HG03159 (cell line): ENCODE results near the gene WNK3.

ENCODE experiments used
- ATAC-seq: cut with Tn5 transposase; IDR thresholded peaks from one replicate; pipeline ENCODE4 v1.9.1; 2021; ENCODE audit warnings: mild to moderate bottlenecking, moderate library complexity; ENCODE audit not compliant: unreplicated experiment

WNK3 gene

DNA sequence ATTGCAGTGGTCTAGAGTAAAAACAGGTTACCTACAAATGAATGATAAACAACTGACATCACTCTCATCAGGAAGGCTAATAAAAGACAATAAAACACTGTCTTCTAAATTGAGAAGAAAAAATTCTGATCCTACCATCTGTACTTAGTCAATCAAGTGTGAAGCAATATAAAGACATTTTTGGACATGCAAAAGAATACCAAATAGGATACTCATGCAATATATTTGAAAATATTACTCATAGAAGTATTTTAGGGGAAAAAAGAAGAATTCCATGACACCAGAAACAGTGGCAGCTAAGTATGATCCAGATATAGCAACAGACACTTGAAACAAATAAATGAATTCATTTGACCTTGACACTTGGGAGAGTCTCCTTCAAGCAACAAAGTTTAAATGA lies 111.0 kb downstream of the WNK3 start:
- ATAC-seq: no peak

GRCh38 chrX:54238588-54238987 lies 119.3 kb downstream of the WNK3 start:
- ATAC-seq: no peak

DNA sequence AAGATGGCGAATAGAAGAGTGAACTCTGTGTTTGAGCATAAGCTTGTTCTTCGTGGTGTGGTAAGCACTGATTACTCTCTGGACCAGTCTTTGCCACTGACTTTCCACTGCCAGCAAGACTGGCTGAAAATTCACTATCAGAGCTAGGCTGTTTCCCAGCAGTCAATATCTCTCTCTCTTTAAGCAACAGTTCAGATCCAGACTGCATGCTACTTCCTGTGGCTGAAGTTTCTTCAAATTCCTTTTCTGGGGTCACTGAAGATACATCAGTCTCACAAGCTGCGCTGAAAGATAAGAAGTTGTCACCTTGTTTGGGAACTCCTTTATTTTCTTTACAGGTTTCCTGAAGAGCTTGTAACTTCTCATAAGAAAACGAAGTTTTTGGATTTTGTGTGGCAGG lies 120.8 kb downstream of the WNK3 start:
- ATAC-seq: no peak

GRCh38 chrX:54230435-54231148 lies 127.3 kb downstream of the WNK3 start:
- no peak for ATAC-seq

DNA sequence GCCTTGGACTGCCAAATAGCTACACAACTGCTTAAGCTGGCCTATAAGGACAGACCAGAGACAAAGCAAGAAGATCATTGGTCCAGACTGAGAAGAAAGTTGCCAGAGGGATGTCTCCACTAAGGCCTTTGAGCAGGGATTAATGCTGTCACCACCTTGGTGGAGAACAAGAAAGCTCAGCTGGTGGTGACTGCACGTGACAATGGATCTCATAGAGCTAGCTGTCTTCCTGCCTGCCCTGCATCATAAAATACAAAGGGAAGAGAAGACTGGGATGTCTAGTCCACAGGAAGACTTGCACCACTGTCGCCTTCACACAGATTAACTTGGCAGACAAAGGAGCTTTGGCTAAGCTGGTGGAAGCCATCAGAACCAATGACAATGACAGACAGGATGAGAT lies 134.3 kb downstream of the WNK3 start:
- ATAC-seq: no peak

- no peak for ATAC-seq
Measured at GRCh38 chrX:54213603-54214002, 144.2 kb downstream of the WNK3 start.

DNA sequence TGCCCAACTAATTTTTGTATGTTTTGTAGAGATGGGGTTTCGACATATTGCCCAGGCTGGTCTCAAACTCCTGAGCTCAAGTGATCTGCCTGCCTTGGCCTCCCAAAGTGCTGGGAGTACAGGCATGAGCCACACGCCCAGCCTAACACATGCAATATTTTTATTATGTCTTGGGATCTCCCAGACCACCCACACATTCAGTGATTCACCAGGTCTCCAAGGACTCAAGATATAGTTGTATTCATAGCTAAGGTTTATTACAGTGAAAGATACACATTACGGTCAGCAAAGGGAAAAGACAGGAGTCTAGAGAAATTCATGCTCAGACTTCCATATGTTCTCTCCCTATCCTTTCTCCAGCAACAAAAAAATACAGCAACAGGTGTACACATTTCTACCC lies 149.3 kb downstream of the WNK3 start:
- no peak for ATAC-seq

- no peak for ATAC-seq
Measured at GRCh38 chrX:54198262-54198661, 159.6 kb downstream of the WNK3 start.

DNA sequence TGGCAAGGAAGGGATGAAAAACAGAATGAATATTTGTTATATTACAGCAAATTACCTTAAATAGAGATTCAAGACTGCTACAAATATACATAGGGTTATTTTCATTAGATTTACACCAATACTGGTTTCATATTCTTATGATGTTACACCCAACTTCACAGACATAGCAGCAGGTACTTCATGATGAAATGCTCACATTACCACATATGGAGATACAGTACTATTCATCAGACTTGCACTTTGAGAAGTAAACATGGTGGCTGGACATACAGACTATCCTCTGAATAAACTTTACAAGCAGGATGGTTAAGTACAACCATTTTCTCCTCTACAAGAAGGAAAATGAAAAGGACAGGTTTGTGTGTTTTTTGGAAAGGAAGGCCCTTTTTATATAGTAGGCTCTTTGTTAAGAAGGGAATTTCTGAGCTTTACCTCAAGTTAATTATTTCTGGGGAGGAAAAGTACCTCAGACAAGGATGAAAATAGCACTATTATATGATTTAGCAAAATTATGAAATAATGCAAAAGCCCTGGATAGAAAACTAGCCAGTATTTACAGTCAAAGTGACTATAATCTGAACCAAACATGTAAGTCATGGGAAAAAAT lies 162.8 kb downstream of the WNK3 start:
- no peak for ATAC-seq

- ATAC-seq: no peak
Measured at GRCh38 chrX:54193085-54193821, 164.6 kb downstream of the WNK3 start.

DNA sequence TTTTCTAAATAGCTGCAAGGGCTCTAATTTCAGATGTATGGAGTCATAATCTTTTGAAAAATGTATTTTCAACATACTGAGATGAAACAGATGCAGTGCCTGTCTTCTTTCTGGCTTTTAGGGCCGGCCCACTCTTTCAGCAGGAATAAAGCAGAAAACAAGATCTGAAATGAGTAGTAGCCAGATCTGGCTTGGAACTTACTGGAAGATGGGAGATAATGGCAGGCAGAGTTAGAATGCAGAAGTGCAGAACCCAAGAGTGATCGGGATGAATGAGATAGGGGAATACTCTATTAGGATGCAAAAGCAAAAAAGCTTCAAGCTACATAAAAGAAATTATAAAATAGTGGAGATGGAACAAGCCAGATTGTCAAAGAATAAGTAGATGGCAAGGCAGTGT lies 173.4 kb downstream of the WNK3 start:
- ATAC-seq: no peak

DNA sequence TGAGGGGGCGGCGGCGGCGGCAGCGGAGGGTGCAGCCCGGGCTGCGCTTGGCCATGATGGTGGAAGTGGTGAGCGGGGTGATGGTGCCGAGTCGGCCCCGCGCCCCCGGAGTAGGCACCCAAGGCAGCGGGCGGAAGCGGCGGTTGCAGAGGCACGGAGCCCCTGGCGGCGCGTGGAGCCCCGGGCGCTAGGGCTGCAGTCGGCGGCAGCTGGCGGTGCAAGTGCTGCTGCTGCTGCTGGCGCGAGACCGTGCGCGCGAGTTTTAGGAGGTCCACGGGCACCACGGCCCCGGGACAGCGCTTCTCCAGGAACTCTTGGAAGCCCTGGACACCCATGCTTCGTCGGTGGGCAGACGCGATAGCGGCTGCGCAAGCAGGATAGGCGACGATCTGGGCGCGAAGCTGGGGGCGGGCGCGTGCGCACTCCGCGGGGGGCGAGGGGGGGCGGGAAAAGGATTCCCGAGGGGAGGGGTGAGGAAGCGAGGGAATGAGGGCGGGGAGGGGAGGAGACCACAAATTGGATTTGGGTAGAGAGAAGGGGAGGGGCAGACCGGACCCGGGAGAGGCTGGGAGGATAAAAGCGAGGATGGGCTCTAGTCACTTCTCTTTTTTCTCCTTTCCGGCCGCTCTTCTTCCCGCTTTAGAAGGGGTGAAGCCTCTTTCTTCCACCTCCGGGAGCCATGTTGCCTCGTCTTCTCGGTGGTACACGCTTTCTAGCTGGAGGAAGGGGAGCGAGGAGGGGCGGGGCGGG lies 174.8 kb downstream of the WNK3 start, which contains the start of gene FAM120C:
Gene FAM120C, minus strand, starts transcription at position 391 of the 750 bp plus-strand sequence. Its CDS starts 56 bp downstream, at position 335.
- ATAC-seq: peak; percentile 63

DNA sequence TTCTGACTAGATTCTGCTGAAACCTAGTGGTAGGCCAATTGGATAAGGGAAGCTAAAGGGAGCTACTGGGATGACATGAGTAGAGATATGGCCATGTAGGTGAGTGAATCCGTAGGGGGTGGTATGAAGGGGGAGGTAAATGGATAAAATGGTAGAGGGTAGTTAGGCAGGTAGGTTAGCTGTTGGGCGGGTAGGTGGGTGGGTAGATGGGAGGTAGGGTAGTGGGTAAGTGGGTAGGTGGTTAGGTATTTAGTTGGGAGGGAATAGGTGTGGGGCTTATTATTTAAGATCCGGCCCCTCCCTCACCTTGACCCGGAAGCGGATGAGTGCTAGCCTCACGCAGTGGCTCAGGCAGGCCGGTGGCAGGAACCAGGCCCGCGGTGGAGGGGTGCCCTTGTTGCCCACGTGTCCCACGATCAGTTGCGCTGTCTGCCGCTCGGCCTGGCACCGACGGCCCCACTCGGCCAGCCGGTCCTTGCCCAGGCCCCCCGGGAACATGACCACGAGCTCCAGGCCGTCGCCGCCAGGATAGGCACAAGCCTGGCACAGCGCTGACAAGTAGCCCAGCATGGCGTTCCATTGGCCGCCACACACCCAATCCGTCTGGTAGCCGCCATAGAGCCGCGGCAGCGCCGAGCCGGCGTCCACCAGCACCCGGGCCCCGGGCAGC lies 175.5 kb downstream of the WNK3 start:
- ATAC-seq: peak; percentile 60

DNA sequence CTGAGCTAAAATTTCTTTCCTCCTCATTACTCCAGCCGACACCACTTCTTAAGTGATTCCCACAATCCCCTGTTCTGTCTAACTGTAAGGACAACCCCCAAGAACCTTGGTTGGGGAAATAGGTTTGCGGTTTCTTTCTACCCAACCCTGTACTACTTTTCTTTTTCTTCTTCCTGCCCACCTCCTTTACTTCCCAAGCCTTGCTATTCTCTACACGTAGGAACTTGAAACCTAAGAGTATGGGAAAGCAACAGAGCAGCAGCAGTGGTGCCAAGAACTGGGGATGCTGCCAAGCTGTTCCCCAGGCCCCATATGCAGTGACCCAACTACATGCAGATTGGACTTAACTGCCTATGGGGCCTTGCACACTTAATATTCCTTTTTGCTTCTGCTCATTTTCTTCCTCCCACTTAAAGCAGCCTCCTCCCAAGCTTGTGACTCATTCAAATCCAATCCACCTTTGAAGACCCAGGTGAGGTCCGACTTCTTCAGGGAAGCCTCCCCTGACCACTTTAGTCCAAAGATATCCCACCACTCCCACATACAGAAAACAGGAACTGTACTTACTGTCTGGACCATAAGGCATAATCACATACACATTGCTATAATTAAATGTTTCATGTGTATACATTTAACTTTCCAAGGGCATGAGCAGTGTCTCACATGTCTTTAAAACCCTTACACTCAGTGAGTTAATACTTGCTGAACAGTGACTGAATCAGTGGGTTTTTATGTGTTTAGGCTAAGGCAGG lies 176.5 kb downstream of the WNK3 start:
- ATAC-seq: no peak

GRCh38 chrX:54180403-54180802 lies 177.4 kb downstream of the WNK3 start:
- ATAC-seq: no peak

DNA sequence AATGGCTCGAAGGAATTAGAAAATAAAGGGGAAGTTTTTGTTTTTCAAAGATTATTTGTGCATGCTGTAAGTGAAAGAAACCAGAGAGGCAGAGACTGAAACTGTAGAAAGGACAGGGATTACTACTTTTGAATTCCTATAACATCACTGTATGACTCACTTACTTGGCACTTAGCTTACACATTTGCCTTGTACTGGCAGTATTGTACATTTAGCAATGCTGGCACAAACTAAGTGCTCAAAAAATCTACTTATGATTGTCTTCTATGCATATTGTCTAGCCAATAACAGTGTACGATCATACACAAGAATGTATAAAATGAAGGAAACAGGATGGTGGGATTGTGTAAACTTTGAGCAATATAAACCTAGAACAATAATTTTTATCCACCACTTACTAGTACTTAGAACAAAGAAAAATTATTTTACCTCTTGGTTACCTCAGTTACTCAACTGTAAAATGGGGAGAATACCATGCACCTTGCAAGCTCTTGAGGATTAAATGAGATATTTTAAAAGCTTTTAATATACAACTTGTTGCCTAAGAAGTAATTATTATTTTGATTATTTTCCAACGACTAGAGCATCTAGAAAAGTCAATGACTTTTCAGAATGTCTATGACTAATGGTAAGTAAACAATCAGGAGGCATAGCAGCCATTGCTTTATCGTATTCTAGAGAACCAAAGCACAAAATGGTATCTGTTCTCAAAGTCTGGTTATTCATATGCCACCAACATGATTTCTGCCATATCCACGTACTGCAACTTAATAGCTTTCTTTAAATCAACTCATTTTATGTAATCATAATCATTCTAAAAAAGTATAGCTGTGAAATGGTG lies 179.5 kb downstream of the WNK3 start:
- ATAC-seq: no peak

GRCh38 chrX:54177306-54177705 lies 180.5 kb downstream of the WNK3 start:
- ATAC-seq: no peak

- ATAC-seq: no peak
Measured at GRCh38 chrX:54173791-54174190, 184.1 kb downstream of the WNK3 start.

DNA sequence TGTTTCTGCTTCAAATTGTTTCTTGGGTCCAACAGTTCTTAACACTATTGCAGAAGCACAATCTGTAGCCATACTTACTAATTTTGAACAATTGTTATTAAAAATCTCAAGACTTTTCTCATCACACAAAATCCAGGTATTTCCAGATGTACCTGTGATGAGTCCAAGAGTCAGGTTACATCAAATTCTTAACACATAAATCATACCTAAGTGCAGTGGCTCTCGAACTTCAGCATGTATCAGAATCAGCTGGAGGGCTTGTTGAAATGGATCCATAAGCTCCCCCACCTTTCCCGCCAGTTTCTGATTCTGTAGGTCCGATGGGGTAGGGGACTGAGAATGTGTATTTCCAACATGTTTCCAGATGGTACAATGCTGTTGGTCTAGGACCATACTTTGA lies 185.4 kb downstream of the WNK3 start:
- ATAC-seq: no peak
